Activated CD4-positive, alpha-beta T cell treated with anti-CD3 and anti-CD28 coated beads, Interleukin-2, amount 10 ng/mL, durations not matched to agents 24 days and 14 days (primary cell): ENCODE results near the gene TSPAN32. TPM values are rescaled to one million over a fixed set of nuclear protein-coding genes. Genes with fewer than 3 reads are reported as not detected.
"Not testable (repeated sequence)": the region's sequence is repeated elsewhere in the genome, so short reads cannot be mapped to it uniquely, and the experiment has no call there.

Experiments
- DNase-seq: peaks from one replicate; pipeline ENCODE4 v3.0.0; 2022
- H3K27ac Mint-ChIP-seq: one replicate; pipeline ENCODE4 v1.8.0; 2022; ENCODE audit warnings: mild to moderate bottlenecking, mixed read lengths
- H3K27me3 Mint-ChIP-seq: one replicate; pipeline ENCODE4 v1.8.0; 2022; ENCODE audit warnings: mixed read lengths
- H3K36me3 Mint-ChIP-seq: one replicate; pipeline ENCODE4 v1.8.0; 2022; ENCODE audit warnings: low read depth, mild to moderate bottlenecking, mixed read lengths
- H3K4me1 Mint-ChIP-seq: one replicate; pipeline ENCODE4 v1.8.0; 2021; ENCODE audit warnings: mixed read lengths
- H3K4me3 Mint-ChIP-seq: one replicate; pipeline ENCODE4 v1.8.0; 2022; ENCODE audit warnings: mild to moderate bottlenecking, moderate library complexity, mixed read lengths
- H3K9me3 Mint-ChIP-seq: one replicate; pipeline ENCODE4 v1.8.0; 2021; ENCODE audit warnings: mixed read lengths
- intact Hi-C: fragments of 100-400 bp; cut with micrococcal nuclease; formaldehyde crosslinking; loops from one replicate; pipeline ENCODE4 v1.15.1; 2023
- total RNA-seq: library from RNA; stranded (reverse); gene quantifications from 2 replicates; pipeline ENCODE4 v1.2.3, GENCODE V29; 2022

TSPAN32 gene
- total RNA-seq, 1 donor from 2014 or later = 2.4 TPM

DNA sequence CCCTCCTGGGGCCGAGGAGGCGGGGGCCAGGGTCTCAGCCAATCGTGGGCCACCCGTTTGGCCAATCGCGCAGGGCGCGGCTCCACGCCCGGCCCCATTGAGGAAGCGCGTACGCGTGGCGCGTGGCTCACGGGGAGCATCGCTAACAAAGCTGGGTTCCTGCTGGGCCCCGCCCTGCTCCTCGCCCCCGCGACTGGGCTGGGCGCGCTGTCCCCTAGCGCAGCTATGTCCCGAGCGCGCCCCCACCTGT lies 30.8 kb upstream of the TSPAN32 start:
- Mint-ChIP-seq H3K9me3 (no peaks in the 10 kb centered on the region), H3K4me3 (no peak overlapping the region), H3K4me1 (peaks cover 12% of the 10 kb centered on the region), H3K36me3 (no peaks in the 10 kb centered on the region), H3K27ac (no peak overlapping the region), H3K27me3 (peaks cover 30% of the 10 kb centered on the region)
- no peak for DNase-seq
- intact Hi-C loops = no loop called here

DNA sequence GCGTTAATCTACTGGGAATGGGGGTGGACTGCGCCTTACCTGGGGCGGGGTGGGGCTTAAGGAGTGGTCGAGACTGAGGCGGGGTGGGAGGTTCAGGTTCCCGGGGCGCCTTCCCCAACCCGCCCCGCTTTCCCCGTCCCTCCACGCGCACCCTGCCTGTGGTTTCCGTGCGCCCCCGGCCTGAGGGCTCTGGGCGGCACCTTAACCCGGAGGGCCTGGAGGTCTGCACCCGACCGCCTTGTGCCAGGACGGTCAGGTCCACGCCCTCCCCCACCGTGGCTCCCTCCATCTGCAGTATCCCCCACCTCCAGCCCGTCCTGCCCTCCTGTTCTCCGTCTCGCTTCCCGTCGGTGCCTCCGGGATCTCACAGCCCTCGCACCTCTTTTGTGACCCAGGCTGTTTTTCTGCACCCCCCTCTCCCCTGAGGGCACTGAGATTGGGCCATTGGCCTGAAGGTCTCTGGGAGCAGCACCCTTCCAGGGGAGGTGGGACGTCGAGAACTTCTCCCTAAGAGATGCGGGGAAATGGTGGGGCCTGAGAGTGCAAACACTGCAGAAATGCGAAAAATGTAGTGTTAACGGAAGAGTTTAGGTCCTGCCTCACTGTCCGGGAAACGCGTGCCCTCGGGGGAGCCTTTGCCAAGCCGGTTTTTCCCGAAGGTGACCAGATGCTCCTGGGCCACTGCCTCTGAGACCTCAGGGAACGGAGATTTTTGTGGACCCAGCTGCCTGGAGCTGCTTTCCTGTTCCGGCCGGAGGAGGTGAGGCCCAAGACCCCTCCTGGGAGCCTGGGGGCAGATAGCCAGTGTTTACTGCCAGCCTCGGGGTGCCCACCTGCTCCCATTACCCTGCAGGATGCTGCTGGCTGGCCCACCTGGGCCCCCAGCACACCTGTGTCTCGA lies 30.2 kb upstream of the TSPAN32 start:
- H3K4me3 Mint-ChIP-seq = peak overlapping the region; percentile 63
- intact Hi-C loops = no loop called here
- H3K9me3 Mint-ChIP-seq = no peaks in the 10 kb centered on the region
- peaks cover 30% of the 10 kb centered on the region for H3K27me3 Mint-ChIP-seq
- no peak overlapping the region for H3K27ac Mint-ChIP-seq
- H3K4me1 Mint-ChIP-seq = peaks cover 6% of the 10 kb centered on the region
- no peak for DNase-seq
- no peaks in the 10 kb centered on the region for H3K36me3 Mint-ChIP-seq

- H3K27me3 Mint-ChIP-seq = peaks cover 33% of the 10 kb centered on the region
- intact Hi-C loops = no loop called here
- no peak for DNase-seq
Measured at GRCh38 chr11:2272228-2272945, 29.4 kb upstream of the TSPAN32 start.

DNA sequence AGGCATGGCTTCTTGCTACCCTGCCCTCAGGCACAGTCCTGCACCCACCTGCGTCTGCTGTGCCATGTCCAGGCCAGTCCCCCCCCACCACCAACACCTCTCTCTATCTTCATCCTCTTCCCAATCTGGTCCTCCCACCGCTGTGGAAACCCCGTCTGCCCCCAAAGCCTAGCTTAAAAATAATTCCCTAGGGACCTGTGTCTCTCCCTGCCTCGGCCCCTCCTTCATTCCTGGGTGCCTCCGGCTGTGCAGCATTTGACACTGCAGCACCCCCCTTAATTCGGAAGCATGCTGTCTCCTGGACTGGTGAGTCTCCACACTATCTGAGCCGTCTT lies 28.9 kb upstream of the TSPAN32 start:
- H3K9me3 Mint-ChIP-seq = no peaks in the 10 kb centered on the region
- no peak overlapping the region for H3K4me3 Mint-ChIP-seq
- intact Hi-C loops = no loop called here
- no peak for DNase-seq
- peaks cover 11% of the 10 kb centered on the region for H3K4me1 Mint-ChIP-seq
- H3K27me3 Mint-ChIP-seq = peaks cover 38% of the 10 kb centered on the region
- H3K27ac Mint-ChIP-seq = no peak overlapping the region
- no peaks in the 10 kb centered on the region for H3K36me3 Mint-ChIP-seq

More at GRCh38 chr11:2272228-2272945, 29.4 kb upstream of the TSPAN32 start:
- H3K9me3 Mint-ChIP-seq = no peaks in the 10 kb centered on the region
- H3K4me1 Mint-ChIP-seq = peaks cover 11% of the 10 kb centered on the region
- H3K36me3 Mint-ChIP-seq = no peaks in the 10 kb centered on the region
- H3K4me3 Mint-ChIP-seq = no peak overlapping the region
- no peak overlapping the region for H3K27ac Mint-ChIP-seq

- no peaks in the 10 kb centered on the region for H3K36me3 Mint-ChIP-seq
Measured at GRCh38 chr11:2273311-2273710, 28.5 kb upstream of the TSPAN32 start.

DNA sequence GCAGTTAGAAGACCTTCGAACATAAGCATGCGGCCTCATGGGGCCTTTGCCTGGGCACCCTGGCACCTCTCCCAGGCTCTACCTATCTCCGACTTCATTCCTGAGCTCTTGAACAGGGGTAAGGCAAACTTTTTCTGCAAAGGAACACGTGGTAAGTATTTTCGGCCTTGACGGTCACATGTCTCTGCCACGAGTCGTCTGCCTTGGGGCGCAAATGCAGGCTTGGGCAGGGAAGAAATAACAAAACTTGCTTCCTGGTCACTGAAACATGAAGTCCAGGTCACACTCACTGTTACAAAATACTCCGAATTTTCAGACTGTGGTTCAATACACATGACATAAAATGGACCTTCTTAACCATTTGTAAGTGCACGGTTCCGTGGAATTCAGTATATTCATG lies 28.0 kb upstream of the TSPAN32 start:
- Mint-ChIP-seq H3K27ac (no peak overlapping the region), H3K4me1 (peaks cover 8% of the 10 kb centered on the region), H3K4me3 (no peak overlapping the region), H3K27me3 (peaks cover 34% of the 10 kb centered on the region), H3K9me3 (no peaks in the 10 kb centered on the region), H3K36me3 (no peaks in the 10 kb centered on the region)
- no peak for DNase-seq
- intact Hi-C loops = no loop called here

More at GRCh38 chr11:2273311-2273710, 28.5 kb upstream of the TSPAN32 start:
- Mint-ChIP-seq H3K9me3 (no peaks in the 10 kb centered on the region), H3K27ac (no peak overlapping the region), H3K4me1 (peaks cover 11% of the 10 kb centered on the region), H3K4me3 (no peak overlapping the region), H3K27me3 (peaks cover 36% of the 10 kb centered on the region)
- intact Hi-C loops = no loop called here
- DNase-seq = no peak

- H3K36me3 Mint-ChIP-seq = no peaks in the 10 kb centered on the region
- H3K27me3 Mint-ChIP-seq = peaks cover 39% of the 10 kb centered on the region
- H3K9me3 Mint-ChIP-seq = peaks cover 5% of the 10 kb centered on the region
- H3K27ac Mint-ChIP-seq = no peak overlapping the region
- no peak overlapping the region for H3K4me3 Mint-ChIP-seq
- DNase-seq = no peak
- H3K4me1 Mint-ChIP-seq = peaks cover 6% of the 10 kb centered on the region
- intact Hi-C loops = no loop called here
Measured at GRCh38 chr11:2275334-2276279, 26.2 kb upstream of the TSPAN32 start.

DNA sequence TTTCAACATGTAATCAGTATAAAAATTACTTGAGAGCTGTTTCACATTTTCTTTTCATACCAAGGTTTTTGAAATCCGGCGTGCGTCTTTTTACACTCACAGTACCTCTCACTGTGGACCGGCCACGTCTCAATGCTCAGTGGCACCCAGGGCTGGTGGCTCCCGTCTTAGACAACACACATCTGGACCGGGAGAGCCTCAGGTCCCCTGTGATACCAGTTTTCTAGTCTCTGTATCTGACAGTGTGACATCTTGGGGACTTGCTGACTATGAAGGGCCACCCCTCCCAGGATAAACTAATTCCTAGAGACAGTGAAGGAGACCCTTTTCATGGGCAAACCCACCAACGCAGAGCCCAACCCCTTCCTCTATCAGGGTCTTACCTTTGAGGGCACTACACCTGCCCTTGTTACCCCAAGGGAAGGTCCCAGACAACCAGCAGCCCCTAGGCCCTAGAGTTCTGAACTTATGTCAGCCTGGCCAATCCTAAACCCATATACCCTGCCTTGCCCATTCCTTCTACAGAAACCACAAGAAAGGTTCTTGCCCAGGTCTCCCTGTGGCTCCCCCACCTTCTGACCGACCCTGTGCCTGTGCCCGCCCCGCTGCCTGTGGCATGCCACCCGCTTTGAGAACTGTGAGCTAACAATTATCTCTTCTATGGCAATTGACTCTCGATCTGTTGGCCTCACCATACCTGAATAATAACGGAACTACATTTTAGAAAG lies 25.4 kb upstream of the TSPAN32 start:
- Mint-ChIP-seq H3K9me3 (peaks cover 5% of the 10 kb centered on the region), H3K4me1 (peaks cover 6% of the 10 kb centered on the region), H3K27ac (no peak overlapping the region), H3K4me3 (no peak overlapping the region), H3K36me3 (no peaks in the 10 kb centered on the region), H3K27me3 (peaks cover 39% of the 10 kb centered on the region)
- intact Hi-C loops = no loop called here
- DNase-seq = no peak

DNA sequence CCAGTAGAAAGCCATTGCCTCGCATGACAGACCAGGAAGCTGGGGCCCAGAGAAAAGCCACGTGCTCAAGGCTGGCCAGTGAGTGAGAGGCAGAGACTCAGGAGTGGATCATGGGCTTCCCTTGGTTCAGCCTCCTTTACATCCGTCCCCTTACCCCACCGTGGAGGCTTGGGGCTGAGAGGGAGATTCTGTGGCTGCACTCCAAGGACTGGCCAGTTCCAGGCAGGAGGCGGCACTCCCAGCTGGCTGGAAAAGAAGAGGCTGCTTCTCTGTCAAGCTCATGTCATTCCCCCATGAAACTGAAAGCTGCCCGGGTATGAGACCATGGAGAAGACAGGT lies 24.8 kb upstream of the TSPAN32 start:
- Mint-ChIP-seq H3K27ac (no peak overlapping the region), H3K27me3 (peaks cover 40% of the 10 kb centered on the region), H3K4me3 (no peak overlapping the region), H3K9me3 (peaks cover 5% of the 10 kb centered on the region), H3K36me3 (no peaks in the 10 kb centered on the region), H3K4me1 (peaks cover 6% of the 10 kb centered on the region)
- no peak for DNase-seq
- intact Hi-C loops = no loop called here

GRCh38 chr11:2277933-2278523 lies 23.8 kb upstream of the TSPAN32 start:
- H3K36me3 Mint-ChIP-seq = no peaks in the 10 kb centered on the region
- H3K4me1 Mint-ChIP-seq = peaks cover 6% of the 10 kb centered on the region
- peaks cover 35% of the 10 kb centered on the region for H3K27me3 Mint-ChIP-seq
- no peak overlapping the region for H3K4me3 Mint-ChIP-seq
- H3K27ac Mint-ChIP-seq = no peak overlapping the region
- intact Hi-C loops = no loop called here
- no peak for DNase-seq
- H3K9me3 Mint-ChIP-seq = peaks cover 5% of the 10 kb centered on the region

- no peak overlapping the region for H3K27ac Mint-ChIP-seq
- DNase-seq = no peak
- H3K9me3 Mint-ChIP-seq = peaks cover 5% of the 10 kb centered on the region
- intact Hi-C loops = no loop called here
- H3K4me3 Mint-ChIP-seq = no peak overlapping the region
- no peaks in the 10 kb centered on the region for H3K36me3 Mint-ChIP-seq
- peaks cover 6% of the 10 kb centered on the region for H3K4me1 Mint-ChIP-seq
- H3K27me3 Mint-ChIP-seq = peaks cover 40% of the 10 kb centered on the region
Measured at GRCh38 chr11:2280208-2280607, 21.6 kb upstream of the TSPAN32 start.

DNA sequence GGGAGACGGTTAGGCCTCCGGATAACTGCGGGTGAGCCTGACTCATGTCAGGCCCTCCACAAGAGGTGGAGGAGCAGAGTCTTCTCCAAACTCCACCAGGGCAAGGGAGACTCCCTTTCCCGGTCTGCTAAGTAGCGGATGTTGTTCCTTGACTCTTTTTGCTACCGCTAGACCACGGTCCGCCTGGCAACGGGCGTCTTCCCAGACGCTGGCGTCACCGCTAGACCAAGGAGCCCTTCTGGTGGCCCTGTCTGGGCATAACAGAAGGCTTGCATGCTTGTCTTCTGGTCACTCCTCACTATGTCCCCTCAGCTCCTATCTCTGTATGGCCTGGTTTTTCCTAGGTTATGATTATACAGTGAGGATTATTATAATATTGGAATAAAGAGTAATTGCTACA lies 15.5 kb upstream of the TSPAN32 start:
- H3K4me1 Mint-ChIP-seq, intact Hi-C loops, H3K9me3 Mint-ChIP-seq, H3K27ac Mint-ChIP-seq, H3K4me3 Mint-ChIP-seq, H3K36me3 Mint-ChIP-seq, DNase-seq: not testable (repeated sequence)
- H3K27me3 Mint-ChIP-seq = peaks cover 21% of the 10 kb centered on the region

GRCh38 chr11:2287091-2287490 lies 14.7 kb upstream of the TSPAN32 start:
- H3K27me3 Mint-ChIP-seq = peaks cover 15% of the 10 kb centered on the region

More at GRCh38 chr11:2287091-2287490, 14.7 kb upstream of the TSPAN32 start:
- no peak overlapping the region for H3K4me3 Mint-ChIP-seq
- peaks cover 6% of the 10 kb centered on the region for H3K4me1 Mint-ChIP-seq
- no peaks in the 10 kb centered on the region for H3K36me3 Mint-ChIP-seq
- intact Hi-C loops = no loop called here
- no peak for DNase-seq
- no peak overlapping the region for H3K27ac Mint-ChIP-seq
- no peaks in the 10 kb centered on the region for H3K9me3 Mint-ChIP-seq
